T47D (cell line): ENCODE measurements around the gene GPR17.

ENCODE experiments used
- DNase-seq, 2 experiments: peaks; one replicate each; pipeline versions ENCODE4 v3.0.0 to v3.0.0-alpha.2; 2011 to 2012; ENCODE audit warnings: low read depth in 1 of 2, low spot score in 1 of 2
- JUND ChIP-seq: IDR thresholded peaks from 2 replicates; pipeline ENCODE4 v1.6.1; 2012; ENCODE audit warnings: low read depth
- in situ Hi-C: cut with HindIII; loops from 2 replicates; pipeline ENCODE4 v1.10.0; 2016; ENCODE audit warnings: low sequenced_read_pairs, low pct_unique_long_range_greater_than_20kb

GPR17 gene

DNA sequence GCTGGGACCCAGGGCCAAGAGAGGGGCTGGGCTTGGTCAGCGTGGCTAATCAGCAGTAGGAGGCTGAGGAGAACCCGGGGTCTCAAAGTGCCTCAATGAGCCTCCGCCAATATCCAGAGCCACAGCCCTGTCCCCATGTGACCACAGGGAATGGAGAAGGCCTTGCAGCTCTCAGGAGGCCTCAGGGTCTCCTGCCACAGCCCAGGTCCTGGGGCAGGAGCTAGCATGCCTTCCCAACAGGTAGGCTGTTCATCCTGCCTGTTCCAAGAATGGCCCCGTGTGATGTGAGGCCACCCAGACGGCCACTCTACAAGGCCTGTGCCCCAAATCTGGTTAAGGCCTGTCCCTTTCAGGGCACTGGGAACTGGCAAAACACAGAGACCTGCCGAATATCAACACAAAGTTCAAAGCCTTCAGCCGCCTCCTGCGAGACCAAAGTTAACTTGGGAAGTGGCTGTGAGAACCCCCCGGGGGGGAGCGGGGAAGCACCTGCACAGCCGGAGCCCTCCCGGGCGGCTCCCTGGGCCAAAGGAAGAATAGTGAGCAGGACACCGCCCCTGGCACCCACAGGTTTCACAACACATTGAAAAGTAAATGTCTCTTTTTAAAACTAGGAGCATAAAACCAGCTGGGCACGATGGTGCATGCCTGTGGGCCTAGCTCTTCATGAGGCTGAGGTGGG is 33.9 kb downstream of the GPR17 start:
- DNase-seq = no peak
- in situ Hi-C loops = no loop called here
- no peak for TF ChIP-seq JUND

DNA sequence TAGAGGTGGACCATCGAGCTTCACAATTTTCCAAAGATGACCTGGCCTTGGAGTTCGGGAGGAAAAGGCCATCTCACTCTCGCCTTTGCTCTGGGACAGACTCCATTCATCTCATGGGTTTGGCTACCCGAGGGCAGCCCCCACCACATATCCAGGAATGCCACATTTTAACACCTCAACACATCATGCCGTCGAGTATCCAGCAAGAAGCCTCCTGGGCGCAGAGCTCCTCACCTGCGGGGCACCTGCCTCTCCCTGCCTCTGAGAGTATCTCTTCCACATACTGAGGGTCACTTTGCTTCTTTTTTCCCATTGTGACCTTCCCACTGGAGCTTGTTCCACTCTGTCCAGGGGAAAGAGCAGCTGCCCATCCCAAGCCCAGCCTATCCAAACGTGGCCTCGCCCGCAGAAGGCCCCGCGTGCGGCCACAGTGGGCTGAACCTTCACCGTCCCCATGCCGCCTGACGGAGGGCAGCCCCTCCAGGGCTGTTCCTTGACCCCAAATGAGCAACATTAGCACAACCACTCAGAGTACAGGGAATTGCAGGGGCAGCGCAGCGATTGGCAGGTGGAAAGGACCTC is 34.8 kb downstream of the GPR17 start:
- in situ Hi-C loops = no loop called here
- DNase-seq = no peak
- TF ChIP-seq JUND = no peak

DNA sequence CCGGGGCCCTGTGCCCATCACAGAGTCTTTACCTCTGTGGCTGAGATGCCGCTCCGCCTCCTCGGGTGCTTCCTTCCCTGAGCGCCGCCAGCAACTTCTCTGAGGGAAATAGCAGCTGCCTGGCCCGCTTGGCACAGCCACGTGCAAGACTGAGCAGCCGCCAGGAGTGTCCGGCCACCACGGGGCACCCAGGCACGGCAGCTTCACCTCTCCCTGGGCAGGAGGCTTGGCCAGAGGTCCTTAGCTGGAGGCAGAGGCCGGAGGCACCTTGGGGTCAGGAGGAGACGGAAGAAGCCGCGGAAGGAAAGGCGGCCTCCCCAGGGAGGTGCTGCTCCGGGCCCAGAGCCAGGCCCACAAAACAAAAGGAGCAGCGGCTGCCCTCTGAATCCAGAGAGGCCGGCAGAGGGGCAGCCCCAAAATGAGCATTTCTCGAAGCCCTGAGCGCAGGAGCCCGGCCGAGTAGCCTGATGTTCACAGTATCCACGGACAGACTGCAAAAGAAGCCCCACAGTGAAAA is 35.4 kb downstream of the GPR17 start:
- in situ Hi-C loops = no loop called here
- no peak for TF ChIP-seq JUND
- DNase-seq = no peak

DNA sequence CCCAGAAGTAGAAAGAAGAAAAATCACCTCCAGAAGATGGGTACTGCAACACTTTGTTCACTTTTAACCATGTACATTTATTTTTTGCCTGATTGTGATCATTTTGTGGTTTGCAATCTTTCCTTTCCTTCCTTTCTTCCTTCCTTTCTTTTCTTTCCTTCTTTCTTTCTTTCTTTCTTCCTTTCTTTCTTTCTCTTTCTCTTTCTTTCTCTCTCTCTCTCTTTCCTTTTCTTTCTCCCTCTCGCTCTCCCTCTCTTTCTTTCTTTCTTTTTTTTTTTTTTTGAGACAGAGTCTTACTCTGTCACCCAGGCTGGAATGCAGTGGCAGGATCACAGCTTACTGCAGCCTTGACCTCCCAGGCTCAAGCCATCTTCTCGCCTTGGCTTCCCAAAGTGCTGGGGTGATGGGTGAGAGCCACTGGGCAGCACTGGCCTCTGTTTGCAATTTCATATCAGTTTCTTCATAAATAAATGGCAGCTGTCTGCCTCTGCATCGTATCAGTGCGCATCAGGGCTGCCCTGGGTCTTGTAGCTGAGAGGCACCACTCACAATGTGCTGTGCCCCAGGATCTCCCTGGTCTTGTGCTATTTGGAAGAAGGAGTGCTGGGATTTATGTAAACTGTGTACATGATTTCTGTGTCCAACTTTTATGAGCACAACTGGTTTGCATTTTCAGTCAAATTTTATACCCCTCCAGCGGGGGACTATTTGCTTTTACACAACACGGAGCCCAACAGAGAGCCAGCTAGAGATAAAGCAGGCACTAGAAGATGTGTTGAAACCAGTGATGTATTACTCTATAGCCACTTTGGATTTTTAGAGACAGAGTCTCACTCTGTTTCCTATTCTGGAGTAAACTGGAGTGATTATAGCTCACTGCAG is 36.3 kb downstream of the GPR17 start:
- DNase-seq = no peak
- no peak for TF ChIP-seq JUND
- in situ Hi-C loops = no loop called here

DNA sequence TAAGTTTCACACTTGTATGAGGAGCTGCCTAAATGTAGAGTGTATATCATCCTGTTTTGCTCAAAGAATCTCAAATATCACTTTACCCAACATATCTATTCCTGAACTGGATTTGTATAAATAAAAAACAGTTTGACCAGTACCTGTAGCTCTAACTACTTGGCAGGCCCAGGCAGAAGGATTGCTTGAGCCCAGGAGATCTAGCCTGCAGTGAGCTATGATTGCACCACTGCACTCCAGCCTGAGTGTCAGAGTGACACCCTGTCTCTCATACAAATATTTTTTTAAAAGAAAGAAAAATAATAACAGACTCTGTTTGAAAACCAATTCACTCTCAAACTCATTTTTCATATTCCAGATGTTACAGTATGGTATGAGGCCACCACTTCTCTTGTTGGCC is 37.1 kb downstream of the GPR17 start:
- in situ Hi-C loops = no loop called here
- DNase-seq = no peak
- TF ChIP-seq JUND = no peak

DNA sequence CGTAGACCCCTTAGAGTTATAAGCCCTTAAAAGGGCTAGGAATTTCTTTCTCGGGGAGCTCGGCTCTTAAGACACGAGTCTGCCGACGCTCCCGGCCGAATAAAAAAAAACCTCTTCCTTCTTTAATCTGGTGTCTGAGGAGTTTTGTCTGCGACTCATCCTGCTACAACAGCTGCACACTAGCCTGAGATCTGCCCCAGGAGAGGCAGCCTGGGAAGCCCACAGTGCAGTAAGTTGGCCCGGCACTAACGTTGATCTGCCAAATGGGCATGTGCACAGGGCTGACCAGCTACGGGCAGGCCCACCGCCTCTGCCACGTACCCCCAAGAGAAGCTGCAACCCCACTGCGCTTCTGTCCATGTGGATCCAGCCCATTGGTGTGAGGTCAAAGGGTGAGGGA is 37.8 kb downstream of the GPR17 start:
- no peak for DNase-seq
- in situ Hi-C loops = no loop called here
- no peak for TF ChIP-seq JUND

DNA sequence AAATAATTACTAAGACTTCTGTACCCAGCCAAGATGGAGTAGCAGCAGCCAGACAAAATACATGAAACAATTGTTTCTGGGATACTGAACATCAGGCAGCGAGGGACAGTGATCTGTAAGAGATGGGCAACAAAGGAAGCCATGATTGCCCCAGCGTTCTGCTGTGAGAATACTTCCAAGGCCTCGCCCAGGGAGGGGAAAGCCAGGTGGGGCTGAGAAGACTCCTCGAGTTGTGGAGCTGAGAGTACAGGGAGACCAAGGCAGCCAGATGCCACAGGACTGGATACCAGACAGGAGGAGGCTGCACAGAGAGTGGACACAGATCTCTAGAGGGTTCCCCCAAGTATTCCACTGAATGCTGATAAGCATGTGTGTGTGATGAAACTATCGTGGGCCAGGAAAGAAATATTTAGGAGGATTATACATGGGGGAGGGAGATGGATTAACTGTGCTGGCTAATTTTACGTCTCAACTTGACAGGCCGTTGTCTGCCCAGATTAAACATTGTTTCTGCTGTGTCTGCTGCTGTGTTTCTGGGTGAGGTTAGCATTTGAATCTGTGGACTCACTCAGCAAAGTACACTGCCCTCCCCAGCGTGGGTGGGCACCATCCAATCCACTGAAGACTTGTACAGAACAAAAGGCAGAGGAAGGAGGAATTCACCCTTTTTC is 39.6 kb downstream of the GPR17 start:
- in situ Hi-C loops = no loop called here
- no peak for TF ChIP-seq JUND
- DNase-seq = no peak

DNA sequence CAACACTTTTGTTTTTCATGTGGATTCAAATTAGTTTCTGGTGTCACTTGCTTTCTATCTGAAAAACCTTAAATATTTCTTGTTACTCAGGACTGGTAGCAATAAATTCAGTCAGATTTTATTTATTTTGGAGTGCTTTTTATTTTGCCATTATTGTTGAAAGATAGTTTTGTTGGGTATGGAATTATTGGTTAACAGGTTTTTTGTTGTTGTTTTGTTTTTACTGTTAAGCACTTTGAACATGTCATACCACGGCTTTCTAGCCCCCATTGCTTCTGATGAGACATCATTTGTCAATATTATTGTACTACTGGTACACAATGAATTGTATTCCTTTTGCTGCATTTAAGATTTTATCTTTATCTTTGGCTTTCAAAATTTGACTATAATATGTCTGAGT is 42.5 kb downstream of the GPR17 start:
- in situ Hi-C loops = no loop called here
- no peak for DNase-seq
- no peak for TF ChIP-seq JUND

DNA sequence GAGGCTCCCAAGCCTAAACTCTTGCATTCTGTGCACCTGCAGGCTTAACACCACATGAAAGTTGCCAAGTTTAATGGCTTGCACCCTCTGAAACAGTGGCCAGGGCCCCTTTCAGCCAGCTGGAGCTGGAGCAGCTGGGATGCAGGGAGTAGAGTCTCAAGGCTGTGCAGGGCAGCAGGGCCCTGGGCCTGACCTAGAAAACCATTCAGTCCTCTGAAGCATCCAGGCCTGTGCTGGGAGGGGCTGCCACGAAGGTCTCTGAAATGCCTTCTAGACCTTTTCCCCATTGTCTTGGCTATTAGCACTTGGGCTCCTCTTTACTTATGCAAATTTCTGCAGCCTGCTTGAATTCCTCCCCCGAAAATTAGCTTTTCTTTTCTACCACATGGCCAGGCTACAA is 44.7 kb downstream of the GPR17 start:
- in situ Hi-C loops = no loop called here
- no peak for TF ChIP-seq JUND
- DNase-seq = no peak

DNA sequence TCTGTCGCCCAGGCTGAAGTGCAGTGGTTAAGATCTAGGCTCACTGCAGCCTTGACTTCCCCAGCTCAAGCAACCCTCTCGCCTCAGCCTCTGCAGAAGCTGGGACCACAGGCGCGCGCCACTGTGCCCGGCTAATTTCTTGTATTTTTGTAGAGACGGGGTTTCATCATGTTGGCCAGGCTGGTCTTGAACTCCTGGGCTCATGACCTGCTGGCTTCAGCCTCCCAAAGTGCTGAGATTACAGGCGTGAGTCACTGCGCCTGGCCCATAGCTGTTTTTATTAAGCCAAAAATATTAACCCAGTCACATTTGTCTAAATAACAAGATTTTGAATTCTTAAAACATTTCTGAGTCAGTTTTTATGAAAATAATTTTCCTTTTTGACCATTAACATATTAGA is 49.0 kb downstream of the GPR17 start:
- in situ Hi-C loops = no loop called here

DNA sequence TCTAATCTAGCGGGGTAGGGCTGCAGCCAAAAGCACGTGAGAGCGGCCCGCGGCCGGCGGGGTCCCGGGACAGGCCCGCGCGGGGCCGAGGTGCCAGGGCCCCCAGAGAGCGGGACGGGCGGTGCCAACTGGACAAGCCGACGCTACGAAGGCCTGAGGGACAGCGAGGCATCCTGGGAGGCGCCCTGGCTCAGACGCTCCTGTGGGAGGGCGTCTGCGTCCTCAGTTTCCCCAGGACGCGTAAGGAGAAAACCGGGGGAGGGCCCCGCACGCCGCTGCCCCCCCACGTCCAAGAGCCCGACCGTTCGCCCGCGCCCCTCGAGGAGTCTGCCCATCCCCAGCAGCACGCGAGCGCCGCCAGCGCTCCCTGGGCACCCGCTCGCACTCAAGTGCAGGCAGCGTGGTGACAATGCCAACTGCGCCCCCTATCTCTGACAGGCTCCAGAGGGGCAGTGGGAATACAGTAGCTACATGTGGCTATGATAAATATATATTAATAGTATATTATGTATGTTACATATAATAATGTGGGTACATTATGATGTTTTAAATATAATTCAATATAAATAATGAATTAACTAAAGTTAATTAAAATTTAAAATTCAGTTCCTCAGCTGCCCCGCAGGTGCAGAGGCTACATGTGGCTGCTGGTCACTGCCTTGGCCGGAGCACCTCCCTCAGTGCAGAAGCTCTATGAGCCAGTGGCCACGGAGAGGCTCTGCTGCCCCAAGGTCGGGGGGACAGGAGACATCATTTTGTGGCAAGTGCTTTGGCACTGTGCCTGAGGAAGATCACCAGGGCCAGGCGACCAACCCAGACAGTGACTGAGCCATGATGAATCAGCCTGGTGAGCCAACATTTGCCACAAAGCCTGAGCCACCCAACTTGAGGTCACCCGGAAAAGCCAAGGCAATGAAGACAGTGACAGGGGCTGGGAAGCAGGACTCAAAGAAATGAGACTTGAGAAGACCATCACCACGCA is 49.8 kb downstream of the GPR17 start:
- no peak for TF ChIP-seq JUND
- no peak for DNase-seq
- in situ Hi-C loops = no loop called here

More for the DNA sequence above, 49.0 kb downstream of the GPR17 start:
- DNase-seq = no peak
- TF ChIP-seq JUND = no peak
